ENCODE data around the gene PAK1. TPM values are rescaled to one million over a fixed set of nuclear protein-coding genes. Genes with fewer than 3 reads are reported as not detected.
A peak's percentile ranks its signal among the peaks of the same experiment; 100 is the strongest.

Gene PAK1
- total and polyA plus RNA-seq, 2 of the 4 experiments (the other 2 are of a cell fraction): 34.3 to 60.6 TPM

DNA sequence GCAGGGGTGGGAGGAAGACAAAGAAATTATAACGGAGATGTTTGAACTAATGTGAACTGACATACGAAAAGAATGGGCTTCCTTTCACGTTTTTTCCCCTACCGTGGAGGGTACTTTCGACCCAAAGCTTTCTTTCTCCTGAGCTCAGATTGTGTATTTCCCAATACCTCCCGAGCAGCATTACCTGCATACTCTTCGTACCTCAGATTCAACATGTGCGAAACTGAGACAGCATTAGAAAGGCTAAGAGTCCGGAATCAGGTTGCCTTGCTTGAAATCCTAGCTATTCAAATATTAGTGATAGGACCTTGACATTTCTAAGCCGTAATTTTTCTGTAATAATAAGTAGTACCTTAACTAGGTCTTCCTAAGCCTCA, 778 bp upstream of the PAK1 start:
- Histone ChIP-seq H3K23ac (ENCODE audit: low read depth, low read length) (peak overlapping the region; percentile 56; the same call in 1 of the 2 replicates), H3K9me3 (ENCODE audit: control insufficient read depth, insufficient read depth, low read length) (no peaks in the 10 kb centered on the region), H3K27ac (ENCODE audit: insufficient read depth, low read length) (no peak overlapping the region), H3K9ac (ENCODE audit: low read depth, low read length) (no peak overlapping the region), H3K18ac (ENCODE audit: low read depth, low read length) (no peak overlapping the region), H3K36me3 (ENCODE audit: control insufficient read depth, insufficient read depth, low read length) (no peaks in the 10 kb centered on the region), H2BK15ac (ENCODE audit: low read depth, low read length) (no peak overlapping the region), H3K4me2 (ENCODE audit: low read depth, low read length) (peak overlapping the region; percentile 52), H2BK120ac (ENCODE audit: low read depth, low read length) (0 out of 2 replicates have a peak overlapping the region, but pooled peaks have one; percentile 3), H4K5ac (ENCODE audit: low read depth, low read length) (no peak overlapping the region), H3K4ac (ENCODE audit: low read depth, low read length) (no peak overlapping the region), H3K79me1 (ENCODE audit: low read depth in 1 of 2, low read length in 2 of 2) (no peaks in the 10 kb centered on the region), H3K14ac (replicated peaks; ENCODE audit: low read depth, low read length) (no peak overlapping the region), H4K8ac (ENCODE audit: low read depth in 2 of 2, low read length in 2 of 2) (no peak overlapping the region; a peak in 1 of 4 replicates), H3K4me3 (ENCODE audit: insufficient read depth, low read depth, low read length) (peak overlapping the region; percentile 48), H3K4me1 (ENCODE audit: control insufficient read depth, insufficient read depth, low read length) (no peaks in the 10 kb centered on the region), H3K56ac (ENCODE audit: extremely low read depth, insufficient read depth, low read length) (no peak overlapping the region), H3K9me1 (ENCODE audit: insufficient read depth, low read length) (no peaks in the 10 kb centered on the region), H4K91ac (ENCODE audit: insufficient read depth, low read depth, low read length) (no peak overlapping the region), H4K20me1 (ENCODE audit: insufficient read depth, low read length) (no peaks in the 10 kb centered on the region), H2AK9ac (replicated peaks; ENCODE audit: low read depth, low read length, poor library complexity) (no peak overlapping the region), H3K27me3 (ENCODE audit: control insufficient read depth, insufficient read depth, low read length) (peaks cover 43% of the 10 kb centered on the region), H2AFZ (replicated peaks; ENCODE audit: low read length, poor library complexity) (peak overlapping the region; percentile 92), H2BK5ac (ENCODE audit: low read depth, low read length, poor library complexity, severe bottlenecking) (no peak overlapping the region), H2BK20ac (ENCODE audit: low read depth, low read length) (no peak overlapping the region), H2AK5ac (ENCODE audit: low read depth, low read length) (no peak overlapping the region)
- ATAC-seq (ENCODE audit: low read depth): no peak
- intact Hi-C loops (cut with micrococcal nuclease) (no loop called here), dilution Hi-C loops (cut with HindIII; ENCODE audit: low sequenced_read_pairs, unreplicated experiment) (no loop called here), in situ Hi-C loops (cut with MboI; ENCODE audit: low sequenced_read_pairs) (no loop called here)
- no CpG with 5 or more reads among the region's 10 CpGs for WGBS, 2 experiments (ENCODE audit: extremely low coverage in 2 of 2, insufficient read length in 1 of 2)
- TF ChIP-seq MAFK (IDR thresholded peaks at IDR 0.05; ENCODE audit: low read depth, low read length) (no peak), RAD21 (IDR thresholded peaks at IDR 0.05; ENCODE audit: low read length) (no peak), MAZ (IDR thresholded peaks at IDR 0.05; ENCODE audit: borderline replicate concordance, low read depth, low read length) (no peak), FOS (IDR thresholded peaks at IDR 0.05; ENCODE audit: low read depth, low read length) (no peak), MXI1 (IDR thresholded peaks at IDR 0.05; ENCODE audit: borderline replicate concordance, low read depth, low read length) (no peak), RFX5 (IDR thresholded peaks at IDR 0.05; ENCODE audit: low read depth, low read length) (no peak), BHLHE40 (IDR thresholded peaks at IDR 0.05; ENCODE audit: low read depth, low read length) (no peak)
- TF ChIP-seq, protein P1, sequence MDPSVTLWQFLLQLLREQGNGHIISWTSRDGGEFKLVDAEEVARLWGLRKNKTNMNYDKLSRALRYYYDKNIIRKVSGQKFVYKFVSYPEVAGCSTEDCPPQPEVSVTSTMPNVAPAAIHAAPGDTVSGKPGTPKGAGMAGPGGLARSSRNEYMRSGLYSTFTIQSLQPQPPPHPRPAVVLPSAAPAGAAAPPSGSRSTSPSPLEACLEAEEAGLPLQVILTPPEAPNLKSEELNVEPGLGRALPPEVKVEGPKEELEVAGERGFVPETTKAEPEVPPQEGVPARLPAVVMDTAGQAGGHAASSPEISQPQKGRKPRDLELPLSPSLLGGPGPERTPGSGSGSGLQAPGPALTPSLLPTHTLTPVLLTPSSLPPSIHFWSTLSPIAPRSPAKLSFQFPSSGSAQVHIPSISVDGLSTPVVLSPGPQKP (IDR thresholded peaks at IDR 0.05; ENCODE audit: borderline replicate concordance, low read depth, low read length): no peak
- TF ChIP-seq, protein P2, sequence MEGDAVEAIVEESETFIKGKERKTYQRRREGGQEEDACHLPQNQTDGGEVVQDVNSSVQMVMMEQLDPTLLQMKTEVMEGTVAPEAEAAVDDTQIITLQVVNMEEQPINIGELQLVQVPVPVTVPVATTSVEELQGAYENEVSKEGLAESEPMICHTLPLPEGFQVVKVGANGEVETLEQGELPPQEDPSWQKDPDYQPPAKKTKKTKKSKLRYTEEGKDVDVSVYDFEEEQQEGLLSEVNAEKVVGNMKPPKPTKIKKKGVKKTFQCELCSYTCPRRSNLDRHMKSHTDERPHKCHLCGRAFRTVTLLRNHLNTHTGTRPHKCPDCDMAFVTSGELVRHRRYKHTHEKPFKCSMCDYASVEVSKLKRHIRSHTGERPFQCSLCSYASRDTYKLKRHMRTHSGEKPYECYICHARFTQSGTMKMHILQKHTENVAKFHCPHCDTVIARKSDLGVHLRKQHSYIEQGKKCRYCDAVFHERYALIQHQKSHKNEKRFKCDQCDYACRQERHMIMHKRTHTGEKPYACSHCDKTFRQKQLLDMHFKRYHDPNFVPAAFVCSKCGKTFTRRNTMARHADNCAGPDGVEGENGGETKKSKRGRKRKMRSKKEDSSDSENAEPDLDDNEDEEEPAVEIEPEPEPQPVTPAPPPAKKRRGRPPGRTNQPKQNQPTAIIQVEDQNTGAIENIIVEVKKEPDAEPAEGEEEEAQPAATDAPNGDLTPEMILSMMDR (conservative IDR thresholded peaks at IDR 0.05; ENCODE audit: low read depth, low read length): no peak
- BruUV-seq (replicated peaks): no TSS peak
- ChIA-PET CTCF (interaction anchor here (0.5 to 0.7 kb wide), 2 partner anchors 75 to 279 kb away, joined by 4 read pairs; no protein-coding TSS in a partner anchor), POLR2A (ENCODE audit: unreplicated experiment) (no interaction called here)
- no peak for DNase-seq

Measured in IMR-90 (cell line).